Cerebellar nuclear complex (tissue), 1 donor: ENCODE data around the gene GCNT2.
"Not testable (repeated sequence)": the region's sequence is repeated elsewhere in the genome, so short reads cannot be mapped to it uniquely, and the experiment has no call there.

ENCODE experiments used
- DNase-seq, 2 experiments: peaks; one replicate each; lab custom pipeline; 2025; lab: John Stamatoyannopoulos, UW

The GCNT2 gene

DNA sequence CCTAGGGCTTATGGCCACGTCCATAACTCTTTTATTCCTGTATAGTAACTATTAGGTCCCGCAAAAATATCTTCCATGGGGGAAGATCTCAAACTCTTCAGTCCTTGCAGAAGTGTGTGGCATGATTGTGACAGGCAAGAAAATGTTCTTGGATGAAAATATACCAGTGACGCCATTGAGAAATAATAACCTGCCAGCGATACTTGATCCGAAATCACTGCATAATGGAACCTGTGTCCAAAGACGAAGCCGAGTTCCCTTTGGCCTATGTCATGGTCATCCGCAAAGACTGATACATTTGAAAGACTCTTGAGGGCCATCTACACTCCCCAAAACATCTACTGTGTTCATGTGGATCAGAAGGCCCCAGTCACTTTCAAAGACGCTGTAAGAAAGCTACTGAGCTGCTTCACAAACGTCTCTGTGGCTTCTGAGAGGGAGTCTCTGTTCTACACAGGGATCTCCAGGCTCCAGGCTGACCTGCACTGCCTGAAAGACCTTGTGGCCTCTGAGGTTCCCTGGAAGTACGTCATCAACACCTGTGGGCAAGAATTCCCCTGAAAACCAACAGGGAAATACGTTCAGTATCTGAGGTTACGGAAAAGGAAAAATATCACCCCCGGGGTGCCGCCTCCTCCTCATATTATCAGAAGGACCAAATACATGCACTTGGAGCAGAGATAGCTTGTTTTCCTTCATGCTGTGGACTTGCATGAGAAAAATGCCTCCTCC, 6.9 kb upstream of the GCNT2 start:
- no peak for DNase-seq

DNA sequence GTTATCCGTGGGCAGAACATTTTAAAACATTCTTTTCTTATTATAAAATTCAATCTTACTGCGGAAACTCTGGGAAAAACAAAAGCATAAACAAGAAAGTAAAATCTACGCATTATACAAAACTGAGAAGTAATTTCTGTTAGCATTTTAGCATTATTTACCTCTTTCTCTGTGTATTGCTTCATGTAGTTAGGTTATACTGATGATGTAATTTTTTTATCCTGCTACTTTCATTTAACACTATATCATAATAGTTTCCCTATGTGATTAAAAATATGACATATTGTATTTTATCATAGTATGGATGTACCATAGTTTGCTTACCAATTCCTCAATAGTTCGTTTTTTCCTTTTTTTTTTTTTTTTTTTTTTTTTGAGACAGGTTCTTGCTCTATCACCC, 4.2 kb upstream of the GCNT2 start:
- DNase-seq: no peak

DNA sequence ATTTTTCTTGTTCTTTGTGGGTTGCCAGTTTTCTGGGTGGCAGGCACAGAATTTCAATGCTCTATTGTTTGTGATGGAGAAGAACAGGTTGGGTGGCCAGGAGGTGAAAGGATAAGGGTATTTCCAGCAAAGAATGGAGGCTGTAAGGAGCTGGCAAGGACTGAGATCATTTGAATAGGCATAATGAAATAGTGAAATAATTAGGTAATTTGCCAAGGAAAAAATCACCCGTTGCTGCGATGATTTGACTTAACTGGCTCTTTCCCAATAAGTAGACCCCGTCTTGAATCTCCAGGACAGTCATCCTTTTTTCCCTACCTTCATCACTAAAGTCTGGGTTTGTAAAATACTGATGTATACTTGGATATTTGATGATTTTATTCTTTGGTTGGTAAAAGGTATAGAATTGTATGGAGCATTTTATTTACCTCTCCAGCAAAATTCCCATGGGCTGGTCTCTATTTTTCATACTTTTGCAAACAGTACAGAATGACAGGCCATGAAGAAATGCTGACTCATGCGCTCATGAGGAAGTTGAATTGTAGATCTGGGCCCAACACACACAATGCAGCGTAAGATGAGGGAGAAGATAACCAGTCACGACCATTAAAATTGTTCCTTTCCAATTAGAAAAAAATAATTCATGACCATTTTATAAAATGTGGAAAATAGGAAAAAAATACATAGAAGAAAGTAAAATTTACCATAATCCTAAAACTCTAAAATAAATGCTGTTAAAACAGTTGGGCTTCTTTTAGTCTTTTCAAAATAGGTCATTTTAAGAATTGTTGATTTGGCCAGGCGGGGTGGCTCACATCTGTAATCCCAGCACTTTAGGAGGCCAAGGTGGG, 2.4 kb upstream of the GCNT2 start:
- DNase-seq: no peak

DNA sequence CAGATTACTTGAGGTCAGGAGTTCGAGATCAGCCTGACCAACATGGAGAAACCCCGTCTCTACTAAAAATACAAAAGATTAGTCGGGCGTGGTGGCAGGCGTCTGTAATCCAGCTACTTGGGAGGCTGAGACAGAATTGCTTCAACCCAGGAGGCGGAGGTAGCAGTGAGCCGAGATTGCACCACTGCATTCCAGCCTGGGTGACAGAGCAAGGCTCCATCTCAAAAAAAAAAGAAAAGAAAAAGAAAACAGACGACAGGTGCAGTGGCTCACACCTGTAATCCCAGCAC, 1.8 kb upstream of the GCNT2 start:
- DNase-seq: not testable (repeated sequence)

DNA sequence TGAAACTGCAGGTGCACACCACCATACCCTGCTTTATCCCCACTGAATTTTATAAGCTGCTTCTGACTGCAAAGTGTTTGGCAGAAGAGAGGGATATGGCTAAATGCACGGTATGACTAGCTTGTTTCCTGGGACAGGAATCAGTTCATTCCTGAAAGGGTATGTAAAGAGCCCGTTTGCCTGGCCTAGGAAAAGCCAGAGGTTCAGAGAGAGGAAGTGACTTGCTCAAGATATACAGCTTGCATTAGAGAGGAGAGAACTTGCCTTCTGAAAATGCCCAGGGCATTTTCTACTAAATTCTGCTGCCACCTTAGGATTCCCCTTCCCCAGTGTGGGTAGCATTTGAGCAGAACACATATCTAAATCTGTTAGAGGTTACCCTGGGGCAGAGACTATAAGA, 683 bp upstream of the GCNT2 start:
- DNase-seq: no peak

DNA sequence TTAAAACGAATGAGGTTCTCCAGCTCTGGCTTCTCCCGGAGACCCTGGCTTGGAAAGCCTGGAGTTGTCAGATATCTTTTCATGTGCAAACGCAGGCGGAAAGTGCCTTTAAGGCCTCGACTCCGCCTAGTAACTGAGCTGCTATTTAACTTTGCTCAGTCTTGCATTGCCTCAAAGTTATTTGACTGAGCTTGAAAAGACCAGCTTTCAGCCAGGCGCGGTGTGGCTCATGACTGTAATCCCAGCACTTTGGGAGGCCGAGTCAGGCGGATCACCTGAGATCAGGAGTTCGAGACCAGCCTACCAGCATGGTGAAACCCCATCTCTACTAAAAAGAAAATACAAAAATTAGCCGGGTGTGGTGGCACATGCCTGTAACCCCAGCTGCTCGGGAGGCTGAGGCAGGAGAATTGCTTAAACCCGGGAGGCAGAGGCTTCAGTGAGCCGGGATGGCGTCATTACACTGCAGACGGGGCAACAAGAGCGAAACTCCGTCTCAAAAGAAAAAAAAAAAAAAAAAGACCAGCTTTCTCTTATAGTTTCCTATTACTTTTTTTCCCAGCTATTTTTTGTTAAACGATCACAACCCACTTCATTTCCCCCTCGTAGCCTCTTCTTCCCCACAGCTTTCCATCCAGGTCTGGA, 1.9 kb downstream of the GCNT2 start:
- no peak for DNase-seq

DNA sequence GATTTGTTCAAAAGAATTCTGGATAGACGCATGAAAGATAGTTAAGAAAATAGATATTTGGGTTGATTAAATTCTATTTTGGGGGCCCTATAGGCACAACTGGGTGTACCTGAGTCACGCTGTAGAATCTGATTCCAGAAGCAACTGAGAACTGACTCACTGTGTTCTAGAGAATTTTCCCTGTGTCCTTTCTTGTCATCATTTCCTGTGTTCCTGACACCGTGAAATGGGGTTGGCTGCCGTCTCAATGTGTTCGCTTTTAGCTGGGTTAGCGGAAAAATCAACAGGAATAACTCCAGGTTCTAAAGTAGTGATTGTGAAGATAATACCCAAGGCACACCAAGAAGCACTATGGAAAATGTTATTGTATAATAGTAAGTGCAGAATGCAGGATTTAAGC, 5.0 kb downstream of the GCNT2 start:
- DNase-seq: no peak

DNA sequence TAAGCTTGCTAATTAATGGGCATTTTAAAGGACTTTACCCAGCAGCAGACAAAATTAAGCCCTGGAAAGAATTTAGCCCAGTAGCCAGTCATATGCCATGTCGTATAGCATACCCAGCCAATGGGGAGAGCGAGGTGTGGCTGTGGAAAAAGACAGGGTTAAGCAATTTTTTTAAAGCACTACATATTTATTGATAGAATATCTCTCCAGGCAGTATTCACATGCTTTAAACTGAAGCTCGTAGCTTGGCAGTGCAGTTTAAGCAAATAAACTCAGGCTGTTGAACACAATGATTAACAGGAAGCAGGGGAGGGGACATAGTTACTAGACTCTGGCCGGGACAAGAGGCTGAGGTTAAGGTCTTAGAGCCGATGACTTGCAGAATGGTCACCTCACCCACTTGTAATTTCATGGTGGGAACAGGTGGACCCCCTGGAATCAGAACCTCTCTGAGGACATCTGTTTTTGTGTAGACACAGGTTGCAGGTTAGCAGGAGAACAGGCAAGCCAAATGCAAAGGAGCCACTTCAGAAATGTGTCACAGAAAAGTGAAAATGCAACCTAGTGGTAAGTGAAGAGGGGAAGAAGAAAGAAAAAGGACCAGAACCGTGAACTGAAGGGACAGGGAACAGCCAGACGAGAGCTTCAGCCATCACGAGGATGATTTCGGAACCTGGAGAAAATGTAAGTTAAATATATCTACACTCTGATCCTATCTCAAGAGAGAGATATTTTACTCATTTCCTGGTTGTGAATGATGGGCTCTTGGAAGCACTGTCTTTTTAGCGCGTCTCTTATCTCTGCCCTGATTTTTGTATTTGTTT, 7.2 kb downstream of the GCNT2 start:
- no peak for DNase-seq

DNA sequence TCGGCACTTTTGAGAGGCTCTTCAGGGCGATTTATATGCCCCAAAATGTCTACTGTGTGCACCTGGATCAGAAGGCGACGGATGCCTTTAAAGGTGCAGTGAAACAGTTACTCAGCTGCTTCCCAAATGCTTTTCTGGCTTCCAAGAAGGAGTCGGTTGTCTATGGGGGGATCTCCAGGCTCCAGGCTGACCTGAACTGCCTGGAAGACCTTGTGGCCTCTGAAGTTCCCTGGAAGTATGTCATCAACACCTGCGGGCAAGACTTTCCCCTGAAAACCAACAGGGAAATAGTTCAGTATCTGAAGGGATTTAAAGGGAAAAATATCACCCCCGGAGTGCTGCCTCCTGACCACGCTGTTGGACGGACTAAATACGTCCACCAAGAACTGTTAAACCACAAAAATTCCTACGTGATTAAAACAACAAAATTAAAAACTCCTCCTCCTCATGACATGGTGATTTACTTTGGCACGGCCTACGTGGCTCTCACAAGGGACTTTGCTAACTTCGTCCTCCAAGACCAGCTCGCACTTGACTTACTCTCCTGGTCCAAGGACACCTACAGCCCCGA, 8.2 kb downstream of the GCNT2 start:
- DNase-seq: no peak

DNA sequence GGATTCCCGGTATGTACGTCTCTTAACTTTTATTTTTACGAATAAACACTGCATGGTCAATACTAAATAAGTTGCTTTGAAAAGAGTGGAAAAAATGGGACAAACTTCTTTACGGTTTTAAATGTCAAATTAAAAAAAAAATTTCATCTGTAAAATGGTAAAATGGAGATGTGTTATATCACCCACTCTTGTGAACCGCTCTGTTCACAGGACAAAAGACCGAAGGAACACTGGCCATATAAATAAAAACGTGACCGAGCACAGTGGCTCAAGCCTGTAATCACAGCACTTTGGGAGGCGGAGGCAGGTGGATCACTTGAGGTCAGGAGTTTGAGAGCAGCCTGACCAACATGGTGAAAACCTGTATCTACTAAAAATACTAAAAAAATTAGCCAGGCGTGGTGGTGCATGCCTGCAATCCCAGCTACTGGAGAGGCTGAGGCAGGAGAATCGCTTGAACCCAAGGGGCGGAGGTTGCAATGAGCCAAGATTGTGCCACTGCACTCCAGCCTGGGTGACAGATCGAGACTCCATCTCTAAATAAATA, 8.8 kb downstream of the GCNT2 start:
- not testable (repeated sequence) for DNase-seq

DNA sequence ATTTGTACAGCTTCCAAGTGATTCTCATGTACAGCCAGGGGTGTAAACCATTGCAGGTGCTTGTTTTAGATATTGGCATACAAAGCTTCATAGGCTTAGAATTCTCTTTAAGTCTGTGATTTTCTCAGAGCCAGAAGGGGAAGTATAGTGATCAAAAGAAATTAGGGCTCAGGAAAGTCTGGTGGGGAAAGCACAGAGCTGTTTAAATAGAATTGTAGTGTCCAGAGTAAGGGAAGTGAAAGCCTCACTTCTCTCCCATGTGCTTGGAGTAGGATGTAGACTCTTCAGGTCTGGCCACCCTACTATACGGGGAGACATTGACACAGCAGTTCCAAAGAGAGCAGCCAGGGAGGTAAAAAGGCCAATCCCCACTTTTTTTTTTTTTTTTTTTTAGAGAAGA, 10.4 kb downstream of the GCNT2 start:
- DNase-seq: no peak

DNA sequence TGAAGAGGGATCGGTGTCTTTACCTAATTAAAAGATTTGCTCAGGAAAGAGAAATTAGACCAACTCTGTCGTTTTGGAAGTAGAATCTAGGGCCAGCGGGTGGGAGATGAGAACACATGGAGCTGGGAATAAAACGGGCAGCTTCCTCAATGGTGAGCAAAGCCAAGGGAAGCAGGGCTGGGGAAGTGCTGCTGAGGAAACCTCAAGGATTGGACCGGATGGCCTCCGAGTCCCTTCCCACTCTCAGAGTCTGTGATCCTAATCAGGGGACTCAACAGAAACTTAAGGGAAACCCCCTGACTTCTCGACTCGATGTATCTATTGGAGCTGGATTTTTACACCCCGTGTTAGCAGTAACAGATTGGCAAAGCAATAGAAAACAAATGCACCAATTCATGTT, 10.8 kb downstream of the GCNT2 start:
- DNase-seq: no peak

DNA sequence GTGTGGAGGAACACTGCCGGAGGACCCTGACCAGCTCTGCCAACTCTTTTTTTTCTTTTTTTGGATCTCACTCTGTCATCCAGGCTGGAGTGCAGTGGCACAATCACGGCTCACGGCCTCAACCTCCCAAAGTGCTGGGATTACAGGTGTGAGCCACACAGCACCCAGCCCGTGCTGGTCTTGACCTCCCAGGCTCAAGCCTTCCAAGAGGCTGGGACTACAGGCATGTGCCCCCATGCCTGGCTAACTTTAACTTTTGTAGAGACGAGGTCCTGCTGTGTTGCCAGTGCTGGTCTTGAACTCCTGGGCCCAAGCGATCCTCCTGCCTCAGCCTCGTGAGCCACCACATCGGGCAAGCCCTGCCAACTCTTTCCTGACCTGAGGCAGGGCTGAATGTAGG, 11.2 kb downstream of the GCNT2 start:
- no peak for DNase-seq

DNA sequence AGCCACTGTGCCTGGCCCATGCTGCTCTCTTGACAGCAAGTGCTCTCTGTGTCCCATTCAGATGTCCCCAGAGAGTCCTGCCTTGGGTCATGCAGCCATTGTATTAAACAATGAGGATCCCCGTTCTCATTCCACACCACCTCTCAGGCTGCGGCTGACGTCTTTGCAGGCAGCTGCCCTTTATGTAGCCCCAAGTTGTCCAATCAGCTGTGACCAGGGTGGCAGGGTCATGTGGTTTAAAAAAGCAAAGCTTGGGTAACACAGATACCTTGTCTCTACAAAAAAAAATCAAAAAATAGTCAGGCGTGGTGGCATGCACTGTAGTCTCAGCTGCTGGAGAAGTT, 13.2 kb downstream of the GCNT2 start:
- DNase-seq: no peak

DNA sequence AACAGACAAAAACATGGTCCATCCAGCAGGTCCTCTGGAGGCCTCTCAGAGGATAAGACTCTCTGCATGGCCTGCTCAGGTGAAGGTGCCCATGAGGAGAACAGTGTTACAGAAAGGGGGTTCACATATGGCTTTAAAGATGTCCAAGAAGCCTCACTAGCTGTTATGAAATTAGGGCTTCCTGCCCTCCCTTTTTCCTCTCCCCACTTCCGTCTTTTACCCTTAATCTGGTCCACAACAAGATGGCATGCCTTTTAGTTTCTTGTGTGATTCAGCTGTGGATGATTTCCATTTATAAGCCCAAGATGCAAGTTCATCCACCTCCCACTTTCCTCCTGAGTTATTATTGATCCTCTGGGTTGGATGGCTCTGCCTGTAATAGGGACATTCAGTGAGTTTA, 14.0 kb downstream of the GCNT2 start:
- no peak for DNase-seq

DNA sequence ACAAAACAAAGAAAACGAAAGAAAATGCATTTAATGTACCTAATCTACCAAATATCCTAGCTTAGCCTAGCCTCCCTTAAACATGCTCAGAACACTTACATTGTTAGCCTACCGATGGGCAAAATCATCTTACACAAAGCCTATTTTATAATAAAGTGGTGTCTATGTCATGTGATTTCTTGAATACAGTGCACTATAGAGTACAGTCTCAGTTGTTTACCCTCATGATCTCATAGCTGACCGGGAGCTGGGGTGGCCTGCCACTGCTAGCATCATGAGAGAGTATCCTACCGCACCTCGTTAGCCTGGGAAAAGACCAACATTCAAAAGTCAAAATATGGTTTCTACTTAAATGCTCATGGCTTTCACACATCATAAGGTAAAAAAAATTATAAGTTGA, 16.6 kb downstream of the GCNT2 start:
- DNase-seq: no peak

DNA sequence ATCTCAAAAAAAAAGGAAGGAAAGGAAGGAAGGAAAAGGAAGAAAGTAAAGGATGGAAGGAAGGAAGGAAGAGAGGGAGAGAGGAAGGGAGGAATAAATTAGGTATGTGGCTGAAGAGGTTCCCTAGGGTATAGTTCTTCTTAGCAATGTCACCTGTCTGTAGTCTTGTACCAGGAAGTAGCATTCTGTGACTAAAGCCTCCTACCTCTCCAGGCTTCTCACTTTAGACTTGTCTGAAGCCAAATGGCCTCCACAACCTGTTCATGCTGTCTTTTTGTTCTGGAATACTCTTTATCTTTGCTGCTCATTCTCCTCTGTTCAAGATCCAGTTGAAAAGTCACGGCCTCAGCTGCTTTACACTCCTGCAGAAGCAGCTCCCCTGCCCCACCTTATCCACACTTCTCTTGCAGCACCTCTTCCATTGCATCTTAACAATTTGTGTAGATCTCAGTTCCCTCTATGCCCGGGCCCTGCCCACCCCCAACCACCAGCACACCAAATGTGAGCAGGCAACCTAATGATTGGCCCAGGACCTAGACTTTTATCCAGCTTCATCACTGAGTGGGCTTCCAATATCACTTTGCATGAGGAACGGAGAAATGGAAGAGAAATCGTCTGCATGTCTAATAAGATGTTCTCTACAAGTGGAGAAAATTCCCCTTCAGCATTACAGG, 19.1 kb downstream of the GCNT2 start:
- no peak for DNase-seq

DNA sequence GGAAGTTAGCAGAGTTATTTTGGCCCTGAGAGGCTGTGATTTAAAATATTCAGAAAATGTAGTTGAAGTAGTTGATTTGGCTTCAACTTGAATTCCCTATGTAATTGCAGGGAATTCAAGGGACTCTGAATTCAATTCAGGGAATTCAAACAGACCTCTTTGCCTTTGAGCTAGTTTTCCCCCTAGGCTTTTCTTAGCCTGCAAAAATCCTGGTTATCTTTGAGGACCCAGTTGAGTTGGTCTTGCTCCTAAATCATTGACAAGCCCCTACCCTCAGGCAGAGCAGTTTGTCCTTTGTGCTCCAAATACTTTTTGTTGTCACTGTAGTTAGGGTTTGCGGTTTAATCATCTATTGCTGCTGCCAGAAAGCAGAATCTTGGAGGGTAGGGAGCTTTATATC, 20.4 kb downstream of the GCNT2 start:
- no peak for DNase-seq

DNA sequence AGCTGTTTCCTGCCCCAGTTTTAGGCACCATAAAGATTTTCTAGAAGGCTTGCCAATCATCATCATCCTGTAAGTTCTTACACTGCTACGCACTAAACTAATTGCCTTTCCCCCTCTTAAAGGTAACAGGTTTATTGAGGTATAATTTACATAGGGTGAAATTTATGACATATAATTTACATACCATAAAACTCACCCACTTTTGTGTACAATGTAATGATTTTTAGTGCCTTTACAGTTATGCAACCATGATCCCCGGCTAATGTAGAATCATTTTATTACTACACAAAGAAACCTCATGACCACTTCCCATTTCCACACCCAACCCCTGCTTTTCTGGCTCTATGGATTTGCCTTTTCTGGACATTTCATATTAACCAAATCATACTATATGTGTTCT, 21.1 kb downstream of the GCNT2 start:
- DNase-seq: no peak

DNA sequence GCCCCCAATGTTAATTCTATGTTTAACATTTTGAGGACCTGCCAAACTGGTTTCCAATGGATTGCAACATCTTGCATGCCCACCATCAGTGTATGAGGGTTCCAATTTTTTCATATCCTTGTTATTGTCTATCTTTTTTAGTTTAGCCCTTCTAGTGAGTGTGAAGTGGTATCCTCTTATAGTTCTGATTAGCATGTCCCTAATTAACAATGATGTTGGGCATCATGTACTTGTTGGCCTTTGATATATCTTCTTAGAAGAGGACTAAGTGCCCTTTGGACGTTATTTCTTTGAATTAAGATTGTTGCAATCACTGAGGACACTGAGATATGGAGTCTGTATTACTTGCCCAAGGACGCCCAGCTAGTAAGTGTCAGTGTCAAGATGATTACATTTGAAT, 22.3 kb downstream of the GCNT2 start:
- no peak for DNase-seq

DNA sequence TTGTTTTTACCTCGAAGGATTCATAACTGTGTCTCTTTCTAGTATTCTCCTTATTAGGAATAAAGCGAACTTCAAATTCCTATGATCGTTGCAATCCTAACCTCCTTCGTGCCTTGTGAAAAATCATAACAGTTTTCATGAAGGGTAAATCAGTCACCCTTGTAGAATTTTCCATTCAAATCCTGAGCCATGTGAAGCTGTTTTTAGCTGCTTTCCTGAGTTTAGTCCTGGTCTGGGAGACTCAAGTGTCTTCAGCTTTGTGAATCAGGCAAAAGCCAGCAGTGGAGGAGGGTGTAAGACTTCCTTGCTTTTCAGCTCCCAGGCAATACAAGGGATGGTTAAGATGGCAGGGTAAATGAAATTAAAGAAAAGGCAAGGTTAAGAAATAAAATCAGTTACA, 24.3 kb downstream of the GCNT2 start:
- DNase-seq: no peak
